ENCODE measurements around the gene ERC1.

ERC1 gene

DNA sequence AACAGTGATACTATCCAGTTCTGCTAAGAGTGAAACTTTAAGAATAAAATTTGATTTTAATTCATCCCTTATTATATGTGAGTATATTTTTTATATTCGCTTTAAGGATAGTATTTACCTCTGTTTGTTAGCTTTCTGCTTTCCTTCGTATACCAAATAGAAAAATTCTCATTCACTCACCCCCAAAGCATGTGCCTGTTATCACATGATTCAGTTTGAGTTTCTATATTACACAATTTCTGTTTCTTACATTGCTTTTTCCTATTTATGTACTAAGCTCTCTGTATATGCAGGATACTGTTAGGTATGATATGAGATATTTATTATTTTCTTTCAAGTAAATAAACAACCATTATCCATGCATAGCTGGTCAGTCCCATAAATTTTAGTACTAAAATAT is 328.2 kb downstream of the ERC1 start:
- no peak for DNase-seq (ENCODE audit: low read depth in 1 of 2, low spot score in 1 of 2)
- Histone ChIP-seq H3K27ac (replicated peaks) (no peak overlapping the region), H3K4me3 (replicated peaks; ENCODE audit: insufficient read depth, low read length) (no peak overlapping the region), H3K27me3 (ENCODE audit: insufficient read depth, poor library complexity, severe bottlenecking) (no peaks in the 10 kb centered on the region)
- TF ChIP-seq SPI1 (IDR thresholded peaks at IDR 0.05; ENCODE audit: borderline replicate concordance, low read depth) (no peak), POLR2AphosphoS5 (IDR thresholded peaks at IDR 0.05; ENCODE audit: low read depth) (no peak), GABPA (IDR thresholded peaks at IDR 0.05; ENCODE audit: low read depth) (no peak)
- TF ChIP-seq, protein P1, sequence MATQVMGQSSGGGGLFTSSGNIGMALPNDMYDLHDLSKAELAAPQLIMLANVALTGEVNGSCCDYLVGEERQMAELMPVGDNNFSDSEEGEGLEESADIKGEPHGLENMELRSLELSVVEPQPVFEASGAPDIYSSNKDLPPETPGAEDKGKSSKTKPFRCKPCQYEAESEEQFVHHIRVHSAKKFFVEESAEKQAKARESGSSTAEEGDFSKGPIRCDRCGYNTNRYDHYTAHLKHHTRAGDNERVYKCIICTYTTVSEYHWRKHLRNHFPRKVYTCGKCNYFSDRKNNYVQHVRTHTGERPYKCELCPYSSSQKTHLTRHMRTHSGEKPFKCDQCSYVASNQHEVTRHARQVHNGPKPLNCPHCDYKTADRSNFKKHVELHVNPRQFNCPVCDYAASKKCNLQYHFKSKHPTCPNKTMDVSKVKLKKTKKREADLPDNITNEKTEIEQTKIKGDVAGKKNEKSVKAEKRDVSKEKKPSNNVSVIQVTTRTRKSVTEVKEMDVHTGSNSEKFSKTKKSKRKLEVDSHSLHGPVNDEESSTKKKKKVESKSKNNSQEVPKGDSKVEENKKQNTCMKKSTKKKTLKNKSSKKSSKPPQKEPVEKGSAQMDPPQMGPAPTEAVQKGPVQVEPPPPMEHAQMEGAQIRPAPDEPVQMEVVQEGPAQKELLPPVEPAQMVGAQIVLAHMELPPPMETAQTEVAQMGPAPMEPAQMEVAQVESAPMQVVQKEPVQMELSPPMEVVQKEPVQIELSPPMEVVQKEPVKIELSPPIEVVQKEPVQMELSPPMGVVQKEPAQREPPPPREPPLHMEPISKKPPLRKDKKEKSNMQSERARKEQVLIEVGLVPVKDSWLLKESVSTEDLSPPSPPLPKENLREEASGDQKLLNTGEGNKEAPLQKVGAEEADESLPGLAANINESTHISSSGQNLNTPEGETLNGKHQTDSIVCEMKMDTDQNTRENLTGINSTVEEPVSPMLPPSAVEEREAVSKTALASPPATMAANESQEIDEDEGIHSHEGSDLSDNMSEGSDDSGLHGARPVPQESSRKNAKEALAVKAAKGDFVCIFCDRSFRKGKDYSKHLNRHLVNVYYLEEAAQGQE (IDR thresholded peaks at IDR 0.05; ENCODE audit: insufficient replicate concordance, low read depth), result no peak
- TF ChIP-seq, protein P2, sequence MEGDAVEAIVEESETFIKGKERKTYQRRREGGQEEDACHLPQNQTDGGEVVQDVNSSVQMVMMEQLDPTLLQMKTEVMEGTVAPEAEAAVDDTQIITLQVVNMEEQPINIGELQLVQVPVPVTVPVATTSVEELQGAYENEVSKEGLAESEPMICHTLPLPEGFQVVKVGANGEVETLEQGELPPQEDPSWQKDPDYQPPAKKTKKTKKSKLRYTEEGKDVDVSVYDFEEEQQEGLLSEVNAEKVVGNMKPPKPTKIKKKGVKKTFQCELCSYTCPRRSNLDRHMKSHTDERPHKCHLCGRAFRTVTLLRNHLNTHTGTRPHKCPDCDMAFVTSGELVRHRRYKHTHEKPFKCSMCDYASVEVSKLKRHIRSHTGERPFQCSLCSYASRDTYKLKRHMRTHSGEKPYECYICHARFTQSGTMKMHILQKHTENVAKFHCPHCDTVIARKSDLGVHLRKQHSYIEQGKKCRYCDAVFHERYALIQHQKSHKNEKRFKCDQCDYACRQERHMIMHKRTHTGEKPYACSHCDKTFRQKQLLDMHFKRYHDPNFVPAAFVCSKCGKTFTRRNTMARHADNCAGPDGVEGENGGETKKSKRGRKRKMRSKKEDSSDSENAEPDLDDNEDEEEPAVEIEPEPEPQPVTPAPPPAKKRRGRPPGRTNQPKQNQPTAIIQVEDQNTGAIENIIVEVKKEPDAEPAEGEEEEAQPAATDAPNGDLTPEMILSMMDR (IDR thresholded peaks at IDR 0.05; ENCODE audit: insufficient read depth, low read length), result no peak

DNA sequence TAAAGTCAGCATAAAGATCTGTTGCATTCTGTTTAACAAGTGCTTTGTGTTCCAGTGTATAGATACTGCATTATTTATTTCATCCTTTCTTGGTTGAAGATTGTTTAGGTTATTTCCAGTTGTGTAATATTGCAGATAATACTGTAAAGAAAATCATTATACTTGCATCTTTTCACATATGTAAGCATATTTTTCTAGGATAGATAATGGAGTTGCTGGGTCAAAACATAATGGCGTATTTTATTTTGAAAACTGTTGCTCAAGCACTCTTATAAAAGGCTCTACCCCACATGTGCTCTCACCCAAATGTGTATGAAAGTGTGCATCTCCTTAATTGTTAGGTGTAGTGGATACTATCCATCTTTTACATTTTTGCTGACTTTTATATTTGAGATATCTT is 329.0 kb downstream of the ERC1 start:
- no peak for DNase-seq (ENCODE audit: low read depth in 1 of 2, low spot score in 1 of 2)
- Histone ChIP-seq H3K4me3 (replicated peaks; ENCODE audit: insufficient read depth, low read length) (no peak overlapping the region), H3K27me3 (ENCODE audit: insufficient read depth, poor library complexity, severe bottlenecking) (no peaks in the 10 kb centered on the region), H3K27ac (replicated peaks) (no peak overlapping the region)
- TF ChIP-seq GABPA (IDR thresholded peaks at IDR 0.05; ENCODE audit: low read depth), result no peak

DNA sequence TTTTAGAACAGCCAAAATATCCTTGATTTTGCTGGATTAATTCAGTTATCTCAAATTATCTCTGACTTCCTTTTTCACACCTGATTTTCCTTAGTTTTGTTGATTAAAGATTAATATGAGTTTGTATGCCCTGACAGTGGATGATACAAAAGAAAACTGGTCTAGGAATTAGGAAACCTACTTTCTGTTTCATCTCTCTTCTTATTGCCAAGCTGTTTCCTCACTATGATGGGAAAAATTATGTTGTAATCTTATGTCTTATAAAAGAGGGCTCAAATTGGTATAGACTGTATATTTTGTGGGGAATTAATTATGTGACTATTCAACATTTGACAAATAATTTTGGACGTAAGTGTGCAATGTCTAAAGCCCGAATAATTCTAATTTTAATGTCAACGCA is 331.8 kb downstream of the ERC1 start:
- TF ChIP-seq POLR2AphosphoS5 (IDR thresholded peaks at IDR 0.05; ENCODE audit: low read depth) (no peak), GABPA (IDR thresholded peaks at IDR 0.05; ENCODE audit: low read depth) (no peak), SPI1 (IDR thresholded peaks at IDR 0.05; ENCODE audit: borderline replicate concordance, low read depth) (no peak)
- TF ChIP-seq, protein P1 (IDR thresholded peaks at IDR 0.05; ENCODE audit: insufficient replicate concordance, low read depth), result no peak
- TF ChIP-seq, protein P2 (IDR thresholded peaks at IDR 0.05; ENCODE audit: insufficient read depth, low read length), result no peak
- H3K27me3 ChIP-seq (ENCODE audit: insufficient read depth, poor library complexity, severe bottlenecking), result no peaks in the 10 kb centered on the region
- H3K27ac ChIP-seq (replicated peaks), result no peak overlapping the region

DNA sequence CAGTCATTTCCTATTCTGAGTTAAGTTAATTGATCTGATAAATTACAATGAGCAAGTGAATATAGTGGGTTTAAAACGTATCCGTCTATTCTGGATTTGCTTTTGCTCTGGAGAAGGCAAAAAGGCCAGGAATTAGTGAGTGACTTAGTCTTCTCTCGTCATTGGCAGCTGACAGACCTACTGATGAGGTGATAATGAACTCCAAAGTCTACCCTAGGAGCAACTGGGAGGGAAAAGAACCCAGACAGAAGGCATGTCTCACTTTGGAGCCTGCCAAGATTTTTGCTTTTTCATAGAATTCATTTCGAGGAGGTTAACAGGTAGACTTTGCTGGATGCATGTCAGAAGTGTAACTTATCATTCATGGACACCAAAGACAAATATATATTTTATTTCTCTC is 333.1 kb downstream of the ERC1 start:
- DNase-seq (ENCODE audit: low read depth in 1 of 2, low spot score in 1 of 2), result no peak
- TF ChIP-seq, protein P1 (IDR thresholded peaks at IDR 0.05; ENCODE audit: insufficient replicate concordance, low read depth), result no peak
- TF ChIP-seq GABPA (IDR thresholded peaks at IDR 0.05; ENCODE audit: low read depth), result no peak
- no peak for TF ChIP-seq POLR2AphosphoS5 (IDR thresholded peaks at IDR 0.05; ENCODE audit: low read depth)
- TF ChIP-seq SPI1 (IDR thresholded peaks at IDR 0.05; ENCODE audit: borderline replicate concordance, low read depth), result no peak
- TF ChIP-seq, protein P2 (IDR thresholded peaks at IDR 0.05; ENCODE audit: insufficient read depth, low read length), result no peak
- no peak overlapping the region for H3K27ac ChIP-seq (replicated peaks)
- no peak overlapping the region for H3K4me3 ChIP-seq (replicated peaks; ENCODE audit: insufficient read depth, low read length)
- H3K27me3 ChIP-seq (ENCODE audit: insufficient read depth, poor library complexity, severe bottlenecking), result no peaks in the 10 kb centered on the region

More for the DNA sequence above, 331.8 kb downstream of the ERC1 start:
- no peak for DNase-seq (ENCODE audit: low read depth in 1 of 2, low spot score in 1 of 2)
- H3K4me3 ChIP-seq (replicated peaks; ENCODE audit: insufficient read depth, low read length), result no peak overlapping the region
